Fibroblast of skin of scalp (primary cell): ENCODE measurements around the gene RSPRY1.

Source experiments
- DNase-seq: peaks from one replicate; pipeline ENCODE4 v3.0.0-alpha.2; 2013

The RSPRY1 gene

DNA sequence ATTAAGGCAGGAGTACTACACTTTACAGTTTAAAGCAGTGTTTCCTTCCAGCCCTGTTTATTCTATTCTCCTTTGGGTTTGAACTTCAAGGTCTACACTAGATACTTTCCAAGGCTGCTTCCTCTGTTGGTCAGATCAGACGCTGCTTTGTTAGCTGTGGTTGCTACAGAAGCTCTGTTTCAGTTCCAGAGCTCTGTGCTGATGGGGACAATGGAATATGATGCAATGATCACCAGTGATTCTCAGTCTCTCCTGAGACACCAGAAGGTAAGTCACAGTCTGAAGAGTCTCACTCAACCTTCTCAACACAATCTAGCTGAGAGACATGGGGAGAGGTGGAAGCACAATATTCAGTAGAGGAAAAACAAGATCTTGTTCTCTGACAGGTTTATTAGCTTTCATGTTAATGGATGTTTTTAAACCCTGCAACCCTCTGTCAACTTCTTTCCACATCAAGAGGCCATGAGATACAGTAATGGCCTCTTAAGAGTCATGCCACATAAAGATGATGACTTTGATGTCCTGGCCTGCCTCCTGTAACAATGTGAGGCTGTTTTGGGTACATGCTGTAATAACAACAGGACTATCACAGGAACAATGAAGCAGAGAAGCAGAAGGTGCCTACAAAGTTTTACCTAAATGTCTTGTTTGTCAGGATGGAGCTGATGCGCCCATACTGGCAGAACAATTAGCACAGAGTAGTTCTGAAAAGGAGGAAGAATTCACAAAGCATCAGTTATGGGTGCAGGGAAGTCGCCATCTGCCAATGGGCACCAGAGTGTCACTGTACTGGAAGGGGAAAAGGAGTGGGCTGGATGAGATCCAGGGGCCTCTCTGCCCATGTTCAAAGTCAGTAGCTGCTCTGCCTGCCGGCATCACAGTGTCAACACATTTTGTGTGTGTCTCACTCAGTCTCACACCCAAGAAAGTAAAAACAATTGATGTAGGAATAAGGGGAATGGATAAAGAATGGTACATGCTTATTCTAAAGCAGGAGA lies 33.7 kb upstream of the RSPRY1 start:
- DNase-seq: no peak

GRCh38 chr16:57153841-57154240 lies 32.3 kb upstream of the RSPRY1 start:
- no peak for DNase-seq

DNA sequence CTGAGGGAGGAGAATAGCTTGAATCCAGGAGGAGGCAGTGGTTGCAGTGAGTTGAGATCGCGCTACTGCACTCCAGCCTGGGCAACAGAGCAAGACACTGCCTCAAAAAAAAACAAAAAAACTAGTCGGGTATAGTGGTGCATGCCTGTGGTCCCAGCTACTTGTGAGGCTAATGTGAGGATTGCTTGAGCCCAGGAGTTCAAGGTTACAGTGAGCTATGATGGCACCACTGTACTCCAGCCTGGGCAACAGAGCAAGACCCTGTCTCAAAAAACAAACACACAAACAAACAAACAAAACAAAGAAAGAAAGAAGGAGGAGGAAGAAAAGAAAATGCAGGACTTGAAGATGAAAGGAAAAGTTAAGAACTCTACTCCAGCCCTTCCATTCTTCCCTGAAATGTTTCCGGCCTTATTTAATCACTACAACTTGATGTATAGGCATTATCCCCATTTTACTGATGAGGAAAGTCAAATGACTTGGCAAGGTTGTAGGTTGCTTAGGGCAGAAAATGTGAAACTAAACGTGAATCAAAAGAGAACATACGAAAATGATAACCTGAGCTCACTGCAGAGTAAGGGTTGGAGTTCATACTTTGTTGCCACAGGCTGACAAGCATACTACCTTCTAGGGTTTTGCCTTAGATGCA lies 30.3 kb upstream of the RSPRY1 start:
- no peak for DNase-seq

- DNase-seq: no peak
These were observed 29.8 kb upstream of the RSPRY1 start for GRCh38 chr16:57156351-57156703.

DNA sequence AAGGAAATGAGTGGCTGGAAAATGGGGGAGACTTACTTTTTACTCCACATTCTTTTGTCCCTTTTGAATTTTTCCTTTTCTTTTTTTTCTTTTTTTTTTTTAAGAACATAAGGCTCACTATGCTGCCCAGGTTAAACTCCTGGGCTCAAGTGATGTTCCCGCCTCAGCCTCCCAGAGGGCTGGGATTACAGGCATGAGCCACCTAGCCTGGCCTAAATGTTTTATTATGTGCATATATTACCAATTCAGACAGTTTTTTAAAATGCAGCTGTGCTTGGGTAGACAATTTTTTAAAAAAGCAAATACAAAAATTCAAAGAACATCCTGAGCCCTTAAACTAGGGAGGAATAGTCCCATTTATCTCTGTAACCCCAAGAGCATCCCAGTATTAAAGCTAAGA lies 28.6 kb upstream of the RSPRY1 start:
- DNase-seq: no peak

- DNase-seq: no peak
These were observed 26.7 kb upstream of the RSPRY1 start for GRCh38 chr16:57159447-57159846.

GRCh38 chr16:57163842-57164241 lies 22.3 kb upstream of the RSPRY1 start:
- DNase-seq: no peak

DNA sequence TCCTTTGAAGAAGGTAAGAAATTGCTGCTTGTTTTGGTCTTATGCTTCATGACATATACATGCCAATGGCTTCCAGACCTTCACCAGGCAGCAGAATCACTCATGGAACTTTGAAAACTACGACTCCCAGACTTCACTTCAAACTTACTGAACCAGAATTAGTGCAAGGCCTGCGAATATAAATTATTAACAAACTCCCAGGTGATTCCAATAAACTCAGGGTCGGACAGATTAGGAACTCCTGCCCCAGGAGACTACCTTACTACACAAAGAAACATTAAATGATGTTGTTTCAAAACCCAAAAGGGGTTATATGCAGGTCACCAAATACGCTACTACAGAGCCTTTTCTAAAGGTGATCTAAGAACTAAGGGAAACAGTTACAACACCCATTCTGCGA lies 20.6 kb upstream of the RSPRY1 start:
- DNase-seq: no peak

- DNase-seq: no peak
These were observed 20.2 kb upstream of the RSPRY1 start for GRCh38 chr16:57165938-57166337.

GRCh38 chr16:57166451-57166850 lies 19.7 kb upstream of the RSPRY1 start:
- no peak for DNase-seq

DNA sequence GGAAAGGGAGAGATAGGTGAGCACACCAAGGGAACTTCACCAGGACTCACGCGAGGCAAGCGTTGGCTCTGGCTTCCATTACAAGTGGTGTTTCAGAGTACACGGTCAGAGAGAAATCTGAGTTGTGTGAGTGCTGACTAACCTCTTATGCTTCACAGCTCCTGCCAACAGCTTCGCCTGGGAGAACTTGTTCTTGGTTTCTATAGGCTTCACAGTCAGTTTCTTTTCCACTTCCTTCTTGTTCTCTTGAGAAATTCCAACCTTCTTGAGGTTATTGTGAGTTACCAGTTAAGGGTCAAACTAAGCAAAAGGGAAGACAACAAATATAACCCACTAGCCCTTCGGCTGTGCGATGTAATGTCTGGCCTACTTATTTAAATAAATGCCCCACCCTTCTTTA lies 19.2 kb upstream of the RSPRY1 start:
- no peak for DNase-seq

DNA sequence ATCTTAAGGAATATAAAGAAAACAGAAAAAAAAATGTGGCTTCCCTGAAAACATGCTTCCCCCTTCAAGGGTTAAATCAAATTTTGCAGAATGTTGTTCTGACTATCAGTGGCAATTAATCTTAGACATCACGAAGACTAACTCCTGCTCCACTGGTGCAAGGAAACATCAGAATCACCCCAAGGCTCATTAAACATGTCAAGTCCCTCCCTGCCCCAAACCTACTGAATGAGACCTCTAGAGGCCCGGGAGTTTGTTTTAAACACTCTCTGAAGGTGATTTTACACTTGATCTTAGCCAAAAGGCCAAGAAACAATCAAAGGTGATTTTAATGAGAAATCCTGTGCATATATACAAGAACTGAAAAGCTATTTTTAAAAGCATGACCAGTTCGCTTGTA lies 18.6 kb upstream of the RSPRY1 start:
- DNase-seq: no peak

DNA sequence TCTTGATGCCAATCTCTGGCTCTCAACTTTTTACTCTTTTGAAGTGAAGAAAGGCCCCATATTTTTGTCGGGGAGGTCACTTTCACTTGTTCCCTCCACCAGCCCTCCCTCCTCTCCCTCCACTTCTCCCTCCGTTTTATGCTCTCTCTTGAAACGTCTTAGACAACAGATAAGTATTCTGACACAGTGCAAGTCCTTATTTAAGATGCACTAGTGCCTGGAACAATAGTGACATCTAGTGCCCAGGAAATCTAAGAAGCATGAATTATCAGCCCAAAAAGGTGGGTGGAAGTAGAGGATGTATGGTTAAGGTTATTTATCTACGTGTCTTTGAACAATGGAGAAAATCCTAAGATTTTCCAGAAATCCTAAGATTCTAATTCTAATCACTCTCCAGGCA lies 18.2 kb upstream of the RSPRY1 start:
- peak; percentile 70 for DNase-seq

- no peak for DNase-seq
These were observed 16.8 kb upstream of the RSPRY1 start for GRCh38 chr16:57169327-57169726.

- DNase-seq: no peak
These were observed 13.3 kb upstream of the RSPRY1 start for GRCh38 chr16:57172721-57173290.

DNA sequence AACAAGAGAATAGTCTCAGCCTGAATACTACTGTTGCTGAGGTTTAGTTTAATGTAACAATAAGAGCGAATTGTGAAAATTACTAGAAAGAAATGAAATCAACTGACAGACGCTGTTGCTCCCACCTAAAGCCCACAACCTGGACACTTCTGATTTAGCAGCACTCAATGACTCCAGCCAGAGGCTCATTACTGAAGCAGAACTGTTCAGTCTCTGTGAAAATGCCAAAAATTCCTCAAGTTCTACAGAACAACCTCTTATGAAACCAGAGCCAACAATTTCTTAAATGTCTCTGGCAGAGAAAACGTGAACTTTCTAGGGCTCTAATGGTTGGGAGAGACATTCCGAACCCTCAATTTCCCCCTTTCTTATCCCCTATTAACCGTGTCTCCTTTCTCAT lies 10.2 kb upstream of the RSPRY1 start:
- no peak for DNase-seq

DNA sequence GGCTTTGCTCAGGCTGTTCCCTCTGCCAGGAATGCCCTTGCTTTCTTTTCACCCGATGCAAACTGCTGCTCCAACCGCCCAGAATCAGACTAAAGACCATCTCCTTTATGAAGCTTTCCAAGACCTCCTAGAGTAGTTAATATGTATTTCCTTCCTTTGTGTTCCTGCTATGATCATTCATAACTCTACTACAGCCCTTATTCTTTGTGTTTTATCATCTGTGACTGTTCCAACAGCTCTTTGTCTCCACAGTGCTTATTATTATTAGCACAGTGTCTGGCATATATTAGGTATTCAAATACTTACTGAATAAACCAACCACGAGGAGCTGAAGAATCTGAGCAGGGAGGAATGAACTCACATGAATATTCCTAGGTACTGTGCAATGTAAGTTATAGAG lies 7.9 kb upstream of the RSPRY1 start:
- DNase-seq: no peak

DNA sequence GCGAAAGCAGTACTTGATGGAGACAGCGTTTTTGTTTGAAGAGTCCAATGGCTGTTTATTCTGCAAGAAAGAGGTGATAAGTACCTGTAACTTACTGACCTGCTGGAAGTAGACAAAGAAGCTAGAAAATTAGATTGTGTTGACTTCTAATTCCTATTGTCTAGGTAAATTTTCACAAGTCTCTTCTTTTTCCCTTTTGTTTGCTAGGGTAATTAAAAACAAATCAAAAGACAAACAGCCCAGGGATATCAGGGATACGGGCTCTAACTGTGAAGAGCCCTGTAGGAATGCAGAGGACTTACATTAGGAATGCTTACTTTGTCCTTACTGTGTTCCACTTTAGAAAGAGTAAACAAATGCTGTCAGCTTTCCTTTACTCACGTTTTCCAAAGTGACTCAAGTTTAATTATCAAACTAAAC lies 7.3 kb upstream of the RSPRY1 start:
- DNase-seq: no peak

DNA sequence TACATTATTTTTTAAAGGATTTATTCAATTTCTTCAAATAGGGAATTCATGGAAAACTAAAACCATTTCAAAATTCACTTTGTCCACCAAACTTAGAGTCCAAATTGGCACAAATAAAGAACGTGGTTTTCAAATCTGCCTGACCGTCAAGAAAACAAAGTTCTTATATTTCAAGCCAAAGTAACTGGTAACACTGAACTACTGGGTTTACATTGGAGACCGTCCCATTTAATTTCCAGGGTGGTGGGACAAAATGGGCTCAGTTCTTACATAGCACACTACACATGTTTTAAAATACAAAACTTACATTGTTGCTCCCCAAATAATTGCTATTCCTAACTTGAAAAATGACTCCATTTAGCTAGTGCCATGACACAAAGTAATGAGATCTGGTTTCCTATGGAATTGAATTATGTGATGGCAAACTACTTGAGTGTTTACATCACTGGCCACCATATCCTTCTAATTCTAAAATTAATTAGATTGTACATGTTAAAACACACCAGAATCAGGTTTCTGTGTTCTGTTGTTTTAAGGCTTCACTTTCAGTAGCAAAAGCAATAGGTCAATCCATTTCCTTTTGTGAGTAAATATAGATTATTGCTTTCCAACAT lies 6.8 kb upstream of the RSPRY1 start:
- DNase-seq: no peak

DNA sequence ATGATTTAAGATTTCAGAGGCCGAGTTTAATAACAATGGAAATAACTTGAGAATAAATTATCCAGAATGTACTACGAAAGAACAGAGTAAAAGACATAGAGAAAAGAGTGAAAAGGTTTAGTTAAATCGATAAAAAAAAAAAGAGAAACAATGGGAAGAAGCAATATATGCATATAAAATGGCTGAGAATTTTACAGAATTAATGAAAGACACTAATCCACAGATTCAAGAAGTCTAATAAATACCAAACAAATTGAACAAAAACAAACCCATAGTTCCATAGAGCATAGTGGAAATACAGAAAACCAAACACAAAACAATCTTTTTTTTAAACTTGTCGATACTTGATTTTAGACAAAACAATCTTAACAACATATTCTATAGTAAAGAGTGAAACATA lies 2.0 kb upstream of the RSPRY1 start:
- DNase-seq: no peak

DNA sequence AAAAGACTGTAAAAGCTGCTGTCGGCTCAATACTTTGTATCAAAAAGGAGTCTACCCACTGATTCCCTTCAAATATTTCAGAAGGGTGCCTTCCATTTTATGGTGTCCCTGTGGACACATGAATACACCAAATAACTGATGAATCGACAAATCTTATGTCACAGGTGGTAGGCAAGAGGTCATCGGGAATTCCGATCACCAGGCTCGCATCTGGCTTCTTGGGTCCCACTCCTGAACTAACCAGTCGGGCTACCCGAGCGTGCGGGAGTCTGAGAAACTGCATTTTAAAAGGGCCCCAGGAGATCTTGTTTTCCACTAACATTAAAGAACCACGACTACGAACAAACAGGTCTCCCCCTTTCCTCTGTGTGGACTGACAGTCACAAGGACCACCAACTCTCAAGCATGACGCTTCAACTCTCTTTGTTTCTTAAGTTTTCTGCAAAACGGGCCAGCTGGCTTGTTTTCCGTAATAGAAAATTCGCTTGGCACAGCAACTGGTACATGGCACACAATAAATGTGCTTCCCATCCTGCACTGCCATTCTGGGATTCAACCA lies 1.2 kb upstream of the RSPRY1 start:
- DNase-seq: no peak

DNA sequence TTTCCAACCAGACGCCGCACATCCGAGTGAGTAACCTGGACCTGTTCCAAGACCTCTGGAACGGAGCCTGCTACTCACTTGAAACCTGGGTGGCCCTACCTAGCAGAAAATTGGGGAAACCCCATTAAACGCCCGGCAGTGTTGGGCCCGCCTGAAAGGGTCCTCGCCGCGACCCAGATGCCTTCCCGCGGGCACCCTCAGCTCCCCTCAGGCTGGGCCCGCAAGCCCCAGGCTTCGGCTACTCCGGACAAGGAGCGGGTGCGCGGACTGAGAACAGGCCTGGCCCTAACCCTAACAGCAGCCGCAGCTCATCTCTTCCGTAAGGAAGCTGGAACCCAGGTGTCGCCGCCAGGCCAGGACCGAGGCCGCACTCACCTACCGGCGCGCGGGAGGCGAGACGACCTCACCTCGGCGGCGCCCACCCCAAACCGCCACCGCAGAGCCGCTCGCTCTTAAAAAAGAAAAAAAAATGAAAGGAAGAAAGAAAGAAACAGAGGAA lies 634 bp upstream of the RSPRY1 start:
- DNase-seq: peak; percentile 59
